Central memory CD8-positive, alpha-beta T cell (primary cell): Measurements from ENCODE around the gene CAV3.

Source experiments
- ATAC-seq: fragments of 150-1000 bp; cut with Tn5 transposase; replicated peaks from 2 replicates; pipeline ENCODE4 v1.10.0; 2022; ENCODE audit warnings: mild to moderate bottlenecking, moderate FRiP score, moderate number of reproducible peaks; ENCODE audit not compliant: poor library complexity, severe bottlenecking; ENCODE audit errors: extremely low read depth
- DNase-seq, 2 donors: peaks; one replicate each; pipeline ENCODE4 v3.0.0; 2021; ENCODE audit warnings: low spot score in 2 of 2
- H3K27ac Mint-ChIP-seq: one replicate; pipeline ENCODE4 v1.8.0; 2022; ENCODE audit warnings: low read depth, mild to moderate bottlenecking, moderate library complexity, mixed read lengths
- H3K27me3 Mint-ChIP-seq: one replicate; pipeline ENCODE4 v1.8.0; 2022; ENCODE audit warnings: mixed read lengths
- H3K36me3 Mint-ChIP-seq: one replicate; pipeline ENCODE4 v1.8.0; 2022; ENCODE audit warnings: mild to moderate bottlenecking, moderate library complexity, mixed read lengths; ENCODE audit not compliant: insufficient read depth
- H3K4me1 Mint-ChIP-seq: one replicate; pipeline ENCODE4 v1.8.0; 2022; ENCODE audit warnings: mixed read lengths
- H3K4me3 Mint-ChIP-seq: one replicate; pipeline ENCODE4 v1.8.0; 2022; ENCODE audit warnings: mild to moderate bottlenecking, moderate library complexity, mixed read lengths
- H3K9me3 Mint-ChIP-seq: one replicate; pipeline ENCODE4 v1.8.0; 2022; ENCODE audit warnings: mixed read lengths

The CAV3 gene

GRCh38 chr3:8739757-8740504 lies 6.3 kb downstream of the CAV3 start:
- H3K4me3 Mint-ChIP-seq, result no peak overlapping the region
- no peak overlapping the region for H3K27ac Mint-ChIP-seq
- H3K27me3 Mint-ChIP-seq, result peaks cover 31% of the 10 kb centered on the region
- H3K36me3 Mint-ChIP-seq, result no peaks in the 10 kb centered on the region
- DNase-seq (no peak), ATAC-seq (no peak)
- no peaks in the 10 kb centered on the region for H3K9me3 Mint-ChIP-seq
- no peaks in the 10 kb centered on the region for H3K4me1 Mint-ChIP-seq

GRCh38 chr3:8741581-8742261 lies 8.1 kb downstream of the CAV3 start:
- no peaks in the 10 kb centered on the region for H3K36me3 Mint-ChIP-seq
- ATAC-seq (no peak), DNase-seq (no peak)
- H3K27ac Mint-ChIP-seq, result no peak overlapping the region
- H3K4me1 Mint-ChIP-seq, result no peaks in the 10 kb centered on the region
- H3K27me3 Mint-ChIP-seq, result peaks cover 16% of the 10 kb centered on the region
- H3K4me3 Mint-ChIP-seq, result no peak overlapping the region
- no peaks in the 10 kb centered on the region for H3K9me3 Mint-ChIP-seq

- Mint-ChIP-seq H3K9me3 (no peaks in the 10 kb centered on the region), H3K4me3 (no peak overlapping the region), H3K27me3 (peaks cover 10% of the 10 kb centered on the region), H3K36me3 (no peaks in the 10 kb centered on the region), H3K27ac (no peak overlapping the region), H3K4me1 (no peaks in the 10 kb centered on the region)
- no peak for DNase-seq
- ATAC-seq, result no peak
Observed at GRCh38 chr3:8743021-8743601, 9.5 kb downstream of the CAV3 start.

- Mint-ChIP-seq H3K9me3 (no peaks in the 10 kb centered on the region), H3K4me1 (no peaks in the 10 kb centered on the region), H3K4me3 (no peak overlapping the region), H3K27me3 (peaks cover 10% of the 10 kb centered on the region), H3K36me3 (no peaks in the 10 kb centered on the region), H3K27ac (no peak overlapping the region)
- no peak for DNase-seq
- no peak for ATAC-seq
Observed at GRCh38 chr3:8743911-8744310, 10.3 kb downstream of the CAV3 start.

GRCh38 chr3:8745619-8746370 lies 12.2 kb downstream of the CAV3 start:
- peaks cover 10% of the 10 kb centered on the region for H3K27me3 Mint-ChIP-seq
- no peaks in the 10 kb centered on the region for H3K4me1 Mint-ChIP-seq
- H3K36me3 Mint-ChIP-seq, result no peaks in the 10 kb centered on the region
- no peaks in the 10 kb centered on the region for H3K9me3 Mint-ChIP-seq
- H3K27ac Mint-ChIP-seq, result no peak overlapping the region
- no peak for DNase-seq
- no peak for ATAC-seq
- no peak overlapping the region for H3K4me3 Mint-ChIP-seq

DNA sequence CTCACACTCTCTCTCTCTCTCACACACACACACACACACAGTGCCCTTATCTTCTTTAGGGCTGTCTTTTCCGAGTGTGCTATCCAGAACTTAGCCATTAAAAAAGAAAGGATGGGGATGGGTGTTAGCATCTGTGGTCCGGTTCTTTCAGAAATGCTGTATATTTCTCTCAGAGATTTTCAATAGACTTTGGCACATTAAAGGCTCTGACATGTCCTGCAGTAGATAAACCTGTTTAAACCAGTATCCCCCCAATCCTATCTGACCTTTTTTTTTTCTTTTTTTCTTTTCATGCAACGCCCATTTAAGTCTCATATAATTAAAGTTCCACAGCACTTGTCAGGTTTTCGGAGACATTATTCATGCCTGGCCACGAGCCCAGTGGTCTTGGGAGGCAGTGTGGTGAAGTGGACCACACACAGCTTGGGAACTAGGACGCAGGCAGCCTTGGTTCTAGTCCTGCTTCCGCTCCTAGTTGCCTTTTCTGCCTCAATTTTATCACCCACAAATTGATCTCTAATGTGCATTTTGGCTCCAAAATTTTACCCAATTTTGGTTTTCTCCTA lies 13.3 kb downstream of the CAV3 start:
- Mint-ChIP-seq H3K27ac (no peak overlapping the region), H3K4me1 (no peaks in the 10 kb centered on the region), H3K27me3 (peaks cover 5% of the 10 kb centered on the region), H3K9me3 (no peaks in the 10 kb centered on the region), H3K36me3 (no peaks in the 10 kb centered on the region), H3K4me3 (no peak overlapping the region)
- no peak for ATAC-seq
- no peak for DNase-seq

DNA sequence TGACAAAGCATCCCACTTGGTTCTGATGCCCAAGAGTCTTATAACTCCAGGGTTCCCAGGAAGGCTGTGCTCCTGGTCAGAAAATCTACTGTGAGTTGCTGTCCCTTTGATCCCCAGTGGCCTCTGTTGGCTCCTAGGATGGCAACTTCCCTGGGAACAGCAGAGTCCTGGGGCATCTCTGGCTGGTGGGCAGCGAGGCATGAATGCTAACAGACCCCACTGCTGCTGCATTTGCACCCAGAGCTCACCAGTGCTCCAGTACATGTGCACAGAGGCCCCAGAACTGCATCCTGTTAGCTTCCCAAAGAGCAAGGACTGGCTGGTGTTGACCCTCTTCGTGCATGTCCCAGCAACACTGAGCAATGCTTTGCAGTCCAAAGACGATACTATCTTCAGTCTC lies 15.7 kb downstream of the CAV3 start:
- H3K36me3 Mint-ChIP-seq, result no peaks in the 10 kb centered on the region
- no peaks in the 10 kb centered on the region for H3K9me3 Mint-ChIP-seq

GRCh38 chr3:8752832-8753231 lies 19.2 kb downstream of the CAV3 start:
- no peak for DNase-seq
- Mint-ChIP-seq H3K27me3 (no peaks in the 10 kb centered on the region), H3K36me3 (no peaks in the 10 kb centered on the region), H3K27ac (no peak overlapping the region), H3K4me1 (no peaks in the 10 kb centered on the region), H3K4me3 (no peak overlapping the region), H3K9me3 (no peaks in the 10 kb centered on the region)
- no peak for ATAC-seq

More for the DNA sequence above, 15.7 kb downstream of the CAV3 start:
- ATAC-seq, result no peak
- no peaks in the 10 kb centered on the region for H3K27me3 Mint-ChIP-seq
- no peaks in the 10 kb centered on the region for H3K4me1 Mint-ChIP-seq
- no peak overlapping the region for H3K27ac Mint-ChIP-seq
- H3K4me3 Mint-ChIP-seq, result no peak overlapping the region
- DNase-seq, result no peak

DNA sequence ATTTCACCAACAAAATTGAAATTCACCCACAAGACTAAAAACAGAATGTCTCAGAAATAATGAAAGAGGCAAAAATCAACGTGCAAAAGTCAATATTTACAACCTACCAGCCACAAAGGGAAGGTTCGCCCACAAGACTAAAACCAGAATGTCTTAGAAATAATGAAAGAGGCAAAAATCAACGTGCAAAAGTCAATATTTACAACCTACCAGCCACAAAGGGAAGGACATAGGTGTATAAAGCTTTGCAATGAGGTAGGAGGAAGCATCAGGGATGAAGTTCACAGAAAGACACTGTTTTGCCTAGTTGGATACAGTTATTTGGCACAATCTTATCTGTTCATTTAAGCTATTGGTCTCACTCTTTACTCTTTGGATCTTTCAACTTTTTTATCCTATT lies 21.5 kb downstream of the CAV3 start:
- ATAC-seq (no peak), DNase-seq (no peak)
- H3K36me3 Mint-ChIP-seq, result no peaks in the 10 kb centered on the region
- H3K27me3 Mint-ChIP-seq, result no peaks in the 10 kb centered on the region
- H3K4me1 Mint-ChIP-seq, result no peaks in the 10 kb centered on the region
- no peak overlapping the region for H3K27ac Mint-ChIP-seq
- no peak overlapping the region for H3K4me3 Mint-ChIP-seq
- no peaks in the 10 kb centered on the region for H3K9me3 Mint-ChIP-seq

- Mint-ChIP-seq H3K9me3 (no peaks in the 10 kb centered on the region), H3K4me3 (no peak overlapping the region), H3K4me1 (no peaks in the 10 kb centered on the region), H3K36me3 (no peaks in the 10 kb centered on the region), H3K27ac (no peak overlapping the region), H3K27me3 (no peaks in the 10 kb centered on the region)
- no peak for ATAC-seq
- no peak for DNase-seq
Observed at GRCh38 chr3:8755564-8756237, 22.1 kb downstream of the CAV3 start.

- Mint-ChIP-seq H3K36me3 (no peaks in the 10 kb centered on the region), H3K27ac (no peak overlapping the region), H3K27me3 (no peaks in the 10 kb centered on the region), H3K4me1 (no peaks in the 10 kb centered on the region), H3K9me3 (no peaks in the 10 kb centered on the region), H3K4me3 (no peak overlapping the region)
- DNase-seq, result no peak
- no peak for ATAC-seq
Observed at GRCh38 chr3:8756671-8757070, 23.1 kb downstream of the CAV3 start.
